ENCODE data around the gene DCLK1.

DNA sequence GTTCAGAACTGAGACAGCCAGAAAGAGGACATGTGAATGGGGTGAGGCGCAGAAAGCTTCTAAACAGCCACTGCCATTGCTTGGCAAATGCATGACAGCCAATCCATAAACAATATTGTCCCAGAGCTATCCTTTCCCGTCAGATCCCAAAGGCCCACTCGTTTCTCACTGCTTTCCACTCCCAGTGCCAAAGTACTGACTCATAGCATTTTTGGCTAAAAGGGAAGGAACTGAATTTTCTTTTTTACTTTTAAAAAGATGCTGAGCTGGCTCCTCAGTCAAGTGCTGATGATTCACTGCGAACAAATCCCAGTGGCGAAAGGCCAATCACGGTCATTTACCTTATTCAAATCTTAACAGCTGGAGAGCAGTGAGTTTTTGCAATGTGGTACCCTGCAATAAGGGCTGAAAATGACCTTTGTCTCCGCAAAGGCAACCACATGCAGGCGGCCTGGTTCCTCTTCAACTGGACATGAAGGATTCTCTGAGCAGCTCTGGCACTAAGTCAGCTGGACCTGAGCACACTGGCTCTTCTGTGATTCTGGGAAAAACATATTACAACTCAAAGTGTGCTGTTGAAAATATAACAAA, 151.7 kb downstream of the DCLK1 start:
- TF ChIP-seq CTCF (IDR thresholded peaks at IDR 0.05) (no peak), POLR2A (IDR thresholded peaks at IDR 0.05) (no peak)

Measured in body of pancreas (tissue), 4 donors.